Gastrocnemius medialis (tissue), 4 donors: Measurements from ENCODE around the gene SHC4. TPM values are rescaled to one million over a fixed set of nuclear protein-coding genes. Genes with fewer than 3 reads are reported as not detected.

ENCODE experiments used
- ATAC-seq, 2 donors: fragments of 150-250 bp; one replicate each; pipeline ENCODE4 v1.9.1; 2016
- DNase-seq, 2 donors: peaks; one replicate each; pipeline ENCODE4 v3.0.0-alpha.2; 2019
- H3K27ac ChIP-seq, 4 donors: fragments of 200-600 bp; sonication (generic); 1 replicate in 1 of 4; 2 replicates in 3 of 4; pipeline ENCODE4 v1.5.1; 2016 to 2018; ENCODE audit warnings: mild to moderate bottlenecking in 2 of 4, moderate library complexity in 1 of 4
- H3K27me3 ChIP-seq, 3 donors: fragments of 200-600 bp; sonication (generic) in 2 of 3; 1 replicate in 1 of 3; 2 replicates in 2 of 3; pipeline versions ENCODE4 v1.5.1 to v1.6.0; 2016 to 2019; ENCODE audit warnings: mild to moderate bottlenecking in 1 of 3, moderate library complexity in 1 of 3
- H3K36me3 ChIP-seq, 2 donors: fragments of 200-600 bp; sonication (generic) in 1 of 2; one replicate each; pipeline ENCODE4 v1.5.1; 2017 to 2018
- H3K4me1 ChIP-seq, 2 donors: fragments of 200-600 bp; sonication (generic) in 1 of 2; one replicate each; pipeline ENCODE4 v1.5.1; 2016 to 2017; ENCODE audit warnings: mild to moderate bottlenecking in 2 of 2
- H3K4me3 ChIP-seq, 4 donors: fragments of 200-600 bp; sonication (generic) in 3 of 4; 1 replicate in 1 of 4; 2 replicates in 3 of 4; pipeline ENCODE4 v1.5.1; 2016 to 2019; ENCODE audit warnings: mild to moderate bottlenecking in 2 of 4
- H3K9me3 ChIP-seq, 3 donors: fragments of 200-600 bp; sonication (generic) in 2 of 3; 1 replicate in 1 of 3; 2 replicates in 2 of 3; pipeline ENCODE4 v1.5.1; 2016 to 2019
- POLR2A ChIP-seq, 2 donors: fragments of 450-650 bp; IDR thresholded peaks; one replicate each; pipeline ENCODE4 v1.6.1; 2017; ENCODE audit warnings: antibody characterized with exemption in 2 of 2, mild to moderate bottlenecking in 2 of 2, moderate library complexity in 2 of 2
- in situ Hi-C, 4 donors: fragments of 200-750 bp; cut with MboI; loops; one replicate each; pipeline versions ENCODE4 v1.15.0 to v1.8.0; 2017; ENCODE audit warnings: low sequenced_read_pairs in 4 of 4
- intact Hi-C: fragments of 100-400 bp; cut with DNase I; formaldehyde crosslinking; loops from one replicate; pipeline ENCODE4 v1.15.1; 2023; ENCODE audit warnings: low total_unique reads
- total RNA-seq, 4 donors: library from RNA; depleted of rRNA; stranded (reverse); fragments of >200 nt; gene quantifications; one replicate each; pipeline versions ENCODE4 v1.1.0 to v1.2.3, GENCODE V29; 2016
- TF ChIP-seq, protein P1 (sequence below), 5 experiments: fragments of 450-650 bp in 3 of 5; fragments of 200-600 bp in 2 of 5; sonication (generic) in 2 of 5; IDR thresholded peaks in 4 of 5; conservative IDR thresholded peaks in 1 of 5; 1 replicate in 4 of 5; 2 replicates in 1 of 5; pipeline ENCODE4 v1.5.1; 2016 to 2019; ENCODE audit warnings: antibody characterized with exemption in 5 of 5, mild to moderate bottlenecking in 3 of 5, moderate library complexity in 3 of 5

The SHC4 gene
- total RNA-seq, 4 donors from 2014 or later: 0.29 to 0.39 TPM; not detected in 2

DNA sequence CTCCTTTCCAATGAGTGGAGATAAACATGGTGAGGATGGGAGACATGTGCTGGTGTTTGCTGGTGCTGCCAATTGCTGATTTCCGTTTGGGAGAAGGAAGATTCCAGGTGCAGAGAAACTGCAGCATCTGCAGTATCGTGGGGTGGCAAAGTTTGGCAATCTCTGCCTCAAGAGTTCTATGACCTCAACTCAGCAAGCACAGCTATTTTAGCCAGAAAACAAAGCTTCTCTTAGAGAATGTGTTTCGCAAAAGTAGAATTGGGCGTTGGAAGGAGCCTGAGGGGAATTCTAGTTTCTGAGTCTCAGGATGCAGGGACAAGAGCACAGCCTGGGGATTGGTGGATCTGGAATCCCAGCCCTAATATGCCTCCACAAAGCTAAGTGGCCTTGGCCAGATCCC, 18.2 kb upstream of the SHC4 start:
- Histone ChIP-seq H3K4me3 (no peak overlapping the region), H3K9me3 (no peaks in the 10 kb centered on the region), H3K27me3 (no peaks in the 10 kb centered on the region), H3K4me1 (no peaks in the 10 kb centered on the region), H3K27ac (no peak overlapping the region), H3K36me3 (no peaks in the 10 kb centered on the region)
- intact Hi-C loops: no loop called here
- in situ Hi-C loops: no loop called here
- ATAC-seq (no peak), DNase-seq (no peak)
- TF ChIP-seq, protein P1, sequence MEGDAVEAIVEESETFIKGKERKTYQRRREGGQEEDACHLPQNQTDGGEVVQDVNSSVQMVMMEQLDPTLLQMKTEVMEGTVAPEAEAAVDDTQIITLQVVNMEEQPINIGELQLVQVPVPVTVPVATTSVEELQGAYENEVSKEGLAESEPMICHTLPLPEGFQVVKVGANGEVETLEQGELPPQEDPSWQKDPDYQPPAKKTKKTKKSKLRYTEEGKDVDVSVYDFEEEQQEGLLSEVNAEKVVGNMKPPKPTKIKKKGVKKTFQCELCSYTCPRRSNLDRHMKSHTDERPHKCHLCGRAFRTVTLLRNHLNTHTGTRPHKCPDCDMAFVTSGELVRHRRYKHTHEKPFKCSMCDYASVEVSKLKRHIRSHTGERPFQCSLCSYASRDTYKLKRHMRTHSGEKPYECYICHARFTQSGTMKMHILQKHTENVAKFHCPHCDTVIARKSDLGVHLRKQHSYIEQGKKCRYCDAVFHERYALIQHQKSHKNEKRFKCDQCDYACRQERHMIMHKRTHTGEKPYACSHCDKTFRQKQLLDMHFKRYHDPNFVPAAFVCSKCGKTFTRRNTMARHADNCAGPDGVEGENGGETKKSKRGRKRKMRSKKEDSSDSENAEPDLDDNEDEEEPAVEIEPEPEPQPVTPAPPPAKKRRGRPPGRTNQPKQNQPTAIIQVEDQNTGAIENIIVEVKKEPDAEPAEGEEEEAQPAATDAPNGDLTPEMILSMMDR (IDR thresholded peaks at IDR 0.05 in 4 of 5, conservative IDR thresholded peaks at IDR 0.05 in 1 of 5): no peak

DNA sequence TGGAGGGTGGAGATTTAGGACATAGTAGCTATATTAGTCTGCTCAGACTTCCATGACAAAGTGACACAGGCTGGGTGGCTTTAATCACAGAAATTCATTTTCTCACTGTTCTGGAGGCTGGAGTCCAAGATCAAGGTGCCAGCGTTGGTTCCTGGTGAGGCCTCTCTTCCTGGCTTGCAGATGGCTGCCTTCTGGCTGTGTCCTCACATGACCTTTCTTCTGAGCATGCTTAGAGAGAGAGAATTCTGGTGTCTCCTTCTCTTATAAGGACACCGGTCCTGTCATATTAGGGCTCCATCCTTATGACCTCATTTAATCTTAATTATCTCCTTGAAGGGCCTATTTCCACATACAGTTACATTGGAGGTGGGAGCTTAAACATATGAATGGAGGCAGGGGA, 14.9 kb upstream of the SHC4 start:
- no peak for ATAC-seq
- no peaks in the 10 kb centered on the region for H3K27me3 ChIP-seq
- no peak overlapping the region for H3K4me3 ChIP-seq
- no peaks in the 10 kb centered on the region for H3K9me3 ChIP-seq
- no peak overlapping the region for H3K27ac ChIP-seq
- intact Hi-C loops: no loop called here
- no peak for DNase-seq
- no peak for TF ChIP-seq POLR2A (IDR thresholded peaks at IDR 0.05)
- TF ChIP-seq, protein P1 (IDR thresholded peaks at IDR 0.05 in 4 of 5, conservative IDR thresholded peaks at IDR 0.05 in 1 of 5): no peak
- in situ Hi-C loops: no loop called here
- no peaks in the 10 kb centered on the region for H3K36me3 ChIP-seq
- H3K4me1 ChIP-seq: peaks cover 0 to 4% of the 10 kb centered on the region in 2 donors

DNA sequence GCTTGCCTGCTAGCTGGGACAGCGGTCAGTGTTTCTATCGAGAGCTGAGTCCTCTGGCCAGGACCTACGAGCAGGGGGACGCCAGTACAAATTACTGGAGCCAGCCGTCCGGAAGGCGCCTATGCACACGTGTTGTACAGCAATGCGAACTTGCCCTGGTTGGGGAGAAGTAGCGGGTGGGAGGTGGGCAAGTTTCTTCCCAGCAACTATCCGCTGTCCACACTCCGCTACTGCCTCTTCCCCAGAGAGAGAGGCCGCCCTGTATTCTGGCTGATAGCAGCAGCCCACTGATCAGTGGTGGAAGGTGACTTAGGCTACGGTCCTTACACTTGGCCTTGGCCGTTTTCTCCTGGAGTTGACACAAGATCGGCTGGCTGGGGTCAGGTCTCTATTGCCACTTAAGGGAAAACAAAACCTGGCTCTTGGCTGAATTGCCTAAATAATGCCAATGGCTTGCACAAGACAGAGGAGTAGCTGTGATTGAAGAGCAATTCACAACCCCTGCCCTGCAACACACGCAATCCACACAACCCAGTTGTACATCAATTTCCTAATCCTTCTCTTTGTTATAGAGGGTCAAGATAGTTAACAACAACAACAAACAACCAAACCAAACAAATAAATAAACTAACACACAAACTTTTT, 12.8 kb upstream of the SHC4 start:
- H3K9me3 ChIP-seq: no peaks in the 10 kb centered on the region
- in situ Hi-C loops (no loop called here), intact Hi-C loops (no loop called here)
- ATAC-seq: no peak
- H3K36me3 ChIP-seq: no peaks in the 10 kb centered on the region
- H3K27ac ChIP-seq: peak overlapping the region in 1 of 4 donors; percentile 63
- no peak for DNase-seq
- TF ChIP-seq, protein P1 (IDR thresholded peaks at IDR 0.05 in 4 of 5, conservative IDR thresholded peaks at IDR 0.05 in 1 of 5): no peak
- no peak for TF ChIP-seq POLR2A (IDR thresholded peaks at IDR 0.05)
- H3K4me1 ChIP-seq: peaks cover 0 to 4% of the 10 kb centered on the region in 2 donors
- H3K4me3 ChIP-seq: peak overlapping the region in 3 of 4 donors; percentile 56 to 85 (median 75)
- no peaks in the 10 kb centered on the region for H3K27me3 ChIP-seq

DNA sequence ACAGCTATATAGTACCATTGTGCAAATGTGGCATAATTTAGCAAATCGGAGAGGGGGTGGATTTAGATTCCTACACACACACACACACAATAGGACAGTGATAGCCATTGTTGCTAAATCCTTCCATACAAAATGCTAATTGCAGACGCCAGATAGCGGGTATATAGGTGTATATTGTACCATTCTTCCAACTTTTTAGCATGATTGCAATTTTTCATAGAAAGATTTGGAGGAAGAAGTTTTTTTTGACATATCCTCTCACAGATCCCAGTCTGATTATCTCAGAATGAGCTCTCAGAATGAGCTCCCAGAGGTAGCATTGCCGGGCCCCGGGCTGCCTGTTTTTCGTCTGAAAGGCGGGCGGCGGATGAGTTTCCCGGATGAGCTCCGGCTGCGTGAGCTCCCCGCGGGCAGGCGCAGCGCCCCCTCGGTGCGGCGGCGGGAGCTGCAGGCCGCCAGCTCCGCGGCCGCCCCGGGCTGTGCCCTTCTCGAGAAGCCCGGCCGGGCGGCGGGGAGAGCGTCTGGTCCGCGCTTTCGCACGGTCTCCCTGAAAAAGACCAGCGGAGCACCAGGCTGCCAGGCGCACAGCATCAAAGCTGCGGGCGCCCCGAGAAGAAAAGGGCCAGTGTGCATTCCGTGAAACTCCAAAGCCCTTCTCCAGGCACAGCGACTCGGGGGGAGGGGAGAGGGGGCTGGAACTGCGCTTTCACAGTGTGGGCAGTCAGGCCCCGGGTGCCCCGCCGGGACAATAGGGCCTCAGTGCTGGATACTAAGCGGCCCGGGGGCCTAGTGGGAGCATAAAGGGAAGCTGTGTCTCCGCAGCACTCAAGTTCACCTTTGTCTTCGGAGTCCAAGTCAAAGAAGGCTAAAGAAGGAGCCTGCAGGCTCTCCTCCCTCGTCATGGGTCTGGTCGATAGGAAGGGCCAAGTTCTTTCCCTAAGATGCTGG, 12.0 kb upstream of the SHC4 start:
- ATAC-seq (peak; percentile 88 to 97), DNase-seq (peak; percentile 23 to 56)
- H3K36me3 ChIP-seq: no peaks in the 10 kb centered on the region
- peak overlapping the region; percentile 56 to 85 (median 66) for H3K4me3 ChIP-seq
- no peaks in the 10 kb centered on the region for H3K27me3 ChIP-seq
- intact Hi-C loops: loop anchor here (1.0 kb wide), 2 partner anchors 11 to 113 kb away; no protein-coding TSS in a partner anchor
- no peaks in the 10 kb centered on the region for H3K9me3 ChIP-seq
- H3K27ac ChIP-seq: peak overlapping the region in 3 of 4 donors; percentile 12 to 63 (median 58)
- TF ChIP-seq POLR2A (IDR thresholded peaks at IDR 0.05): no peak
- TF ChIP-seq, protein P1 (IDR thresholded peaks at IDR 0.05 in 4 of 5, conservative IDR thresholded peaks at IDR 0.05 in 1 of 5): peak; percentile 77 to 94 (median 86)
- in situ Hi-C loops: no loop called here
- peaks cover 0 to 4% of the 10 kb centered on the region in 2 donors for H3K4me1 ChIP-seq
